ENCODE data around the gene BORCS5.

BORCS5 gene

GRCh38 chr12:12510141-12510540 lies 153.3 kb downstream of the BORCS5 start:
- DNase-seq (ENCODE audit: extremely low read depth in 1 of 2, low read depth in 1 of 2): no peak

- DNase-seq (ENCODE audit: extremely low read depth in 1 of 2, low read depth in 1 of 2): no peak
These were observed 153.7 kb downstream of the BORCS5 start for GRCh38 chr12:12510551-12510950.

GRCh38 chr12:12511021-12511783 lies 154.3 kb downstream of the BORCS5 start:
- no peak for DNase-seq (ENCODE audit: extremely low read depth in 1 of 2, low read depth in 1 of 2)

- DNase-seq (ENCODE audit: extremely low read depth in 1 of 2, low read depth in 1 of 2): no peak
These were observed 155.2 kb downstream of the BORCS5 start for GRCh38 chr12:12511895-12512711.

GRCh38 chr12:12513416-12514006 lies 156.6 kb downstream of the BORCS5 start:
- no peak for DNase-seq (ENCODE audit: extremely low read depth in 1 of 2, low read depth in 1 of 2)

- no peak for DNase-seq (ENCODE audit: extremely low read depth in 1 of 2, low read depth in 1 of 2)
These were observed 161.6 kb downstream of the BORCS5 start for GRCh38 chr12:12518464-12518845.

- DNase-seq (ENCODE audit: extremely low read depth in 1 of 2, low read depth in 1 of 2): no peak
These were observed 162.0 kb downstream of the BORCS5 start for GRCh38 chr12:12518919-12519318.

Measured in activated CD8-positive, alpha-beta memory T cell treated with anti-CD3 and anti-CD28 coated beads for 1 hour (primary cell).